HEK293 (cell line): ENCODE data around the gene MTUS2.

ENCODE experiments used
- SETDB1 ChIP-seq: IDR thresholded peaks from one replicate; pipeline ENCODE4 v1.6.1; 2017; ENCODE audit warnings: mild to moderate bottlenecking, low read length, moderate library complexity, mixed read lengths; ENCODE audit not compliant: insufficient read length
- YY1 ChIP-seq: fragments of 450-650 bp; formaldehyde crosslinking; IDR thresholded peaks from 2 replicates; pipeline ENCODE4 v1.5.1; 2018; ENCODE audit warnings: missing biosample characterization, missing genetic modification characterization
- ZEB2 ChIP-seq: fragments of 450-650 bp; formaldehyde crosslinking; IDR thresholded peaks from 2 replicates; pipeline ENCODE4 v1.5.1; 2016; ENCODE audit warnings: missing biosample characterization, missing genetic modification characterization
- ZNF24 ChIP-seq: fragments of 450-650 bp; formaldehyde crosslinking; IDR thresholded peaks from 2 replicates; pipeline ENCODE4 v1.5.1; 2016; ENCODE audit warnings: missing biosample characterization, missing genetic modification characterization
- ZNF311 ChIP-seq: fragments of 450-650 bp; formaldehyde crosslinking; IDR thresholded peaks from 2 replicates; pipeline ENCODE4 v1.5.1; 2017; ENCODE audit warnings: missing biosample characterization, missing genetic modification characterization, borderline replicate concordance
- ZNF580 ChIP-seq: fragments of 450-650 bp; formaldehyde crosslinking; IDR thresholded peaks from 2 replicates; pipeline ENCODE4 v1.5.1; 2016; ENCODE audit warnings: missing biosample characterization, missing genetic modification characterization
- ZNF621 ChIP-seq: fragments of 450-650 bp; formaldehyde crosslinking; IDR thresholded peaks from 2 replicates; pipeline ENCODE4 v1.5.1; 2017; ENCODE audit warnings: missing biosample characterization, missing genetic modification characterization
- ZNF654 ChIP-seq: fragments of 450-650 bp; formaldehyde crosslinking; IDR thresholded peaks from 2 replicates; pipeline ENCODE4 v1.5.1; 2016; ENCODE audit warnings: low read depth, missing biosample characterization, missing genetic modification characterization
- ZNF785 ChIP-seq: fragments of 450-650 bp; formaldehyde crosslinking; IDR thresholded peaks from 2 replicates; pipeline ENCODE4 v1.5.1; 2016; ENCODE audit warnings: missing biosample characterization, missing genetic modification characterization
- TF ChIP-seq, protein P1 (sequence below): fragments of 450-650 bp; formaldehyde crosslinking; IDR thresholded peaks from 2 replicates; pipeline ENCODE4 v1.5.1; 2016; ENCODE audit warnings: missing biosample characterization, missing genetic modification characterization

DNA sequence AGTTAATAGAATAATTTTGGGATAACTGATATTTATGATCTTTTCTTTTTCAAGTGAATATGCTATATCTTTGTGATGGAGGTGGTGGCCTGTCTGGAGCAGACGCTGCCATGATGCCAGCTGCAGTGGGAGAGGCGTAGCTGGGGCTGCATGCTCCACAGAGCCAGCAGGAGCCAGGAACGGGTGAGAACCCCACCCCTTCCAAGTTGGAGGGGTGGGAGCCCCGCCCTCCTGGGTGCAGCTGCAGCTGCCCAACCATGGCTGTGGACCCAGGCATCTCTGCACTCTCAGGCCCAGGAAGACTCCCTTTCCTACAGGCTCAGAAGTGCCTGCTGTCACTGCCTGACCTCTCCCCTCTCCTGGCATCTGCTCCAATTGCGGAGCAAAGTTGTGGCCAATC, 402.3 kb downstream of the MTUS2 start:
- TF ChIP-seq YY1 (tag by site-specific recombination), result no peak
- no peak for TF ChIP-seq ZNF654 (tag by site-specific recombination)
- no peak for TF ChIP-seq SETDB1
- TF ChIP-seq, protein P1, sequence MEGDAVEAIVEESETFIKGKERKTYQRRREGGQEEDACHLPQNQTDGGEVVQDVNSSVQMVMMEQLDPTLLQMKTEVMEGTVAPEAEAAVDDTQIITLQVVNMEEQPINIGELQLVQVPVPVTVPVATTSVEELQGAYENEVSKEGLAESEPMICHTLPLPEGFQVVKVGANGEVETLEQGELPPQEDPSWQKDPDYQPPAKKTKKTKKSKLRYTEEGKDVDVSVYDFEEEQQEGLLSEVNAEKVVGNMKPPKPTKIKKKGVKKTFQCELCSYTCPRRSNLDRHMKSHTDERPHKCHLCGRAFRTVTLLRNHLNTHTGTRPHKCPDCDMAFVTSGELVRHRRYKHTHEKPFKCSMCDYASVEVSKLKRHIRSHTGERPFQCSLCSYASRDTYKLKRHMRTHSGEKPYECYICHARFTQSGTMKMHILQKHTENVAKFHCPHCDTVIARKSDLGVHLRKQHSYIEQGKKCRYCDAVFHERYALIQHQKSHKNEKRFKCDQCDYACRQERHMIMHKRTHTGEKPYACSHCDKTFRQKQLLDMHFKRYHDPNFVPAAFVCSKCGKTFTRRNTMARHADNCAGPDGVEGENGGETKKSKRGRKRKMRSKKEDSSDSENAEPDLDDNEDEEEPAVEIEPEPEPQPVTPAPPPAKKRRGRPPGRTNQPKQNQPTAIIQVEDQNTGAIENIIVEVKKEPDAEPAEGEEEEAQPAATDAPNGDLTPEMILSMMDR (tag by site-specific recombination), result no peak
- TF ChIP-seq ZNF785 (tag by site-specific recombination), result no peak
- TF ChIP-seq ZNF311, result no peak
- no peak for TF ChIP-seq ZNF621
- no peak for TF ChIP-seq ZEB2 (tag by site-specific recombination)
- no peak for TF ChIP-seq ZNF24 (tag by site-specific recombination)
- no peak for TF ChIP-seq ZNF580 (tag by site-specific recombination)
